ENCODE data around the gene CAMK2D. TPM values are rescaled to one million over a fixed set of nuclear protein-coding genes. Genes with fewer than 3 reads are reported as not detected.

Gene CAMK2D
- total and polyA plus RNA-seq, 8 donors = 8.8 to 155 (median 64.5) TPM

- WGBS, 5 donors = 94 to 99% (median 96%) methylated on average over 2 of the region's 2 CpGs
- no peak for DNase-seq
- Histone ChIP-seq H3K4me3 (no peak overlapping the region), H3K36me3 (no peaks in the 10 kb centered on the region), H3K9me3 (no peaks in the 10 kb centered on the region), H3K4me1 (peaks cover 5 to 22% (median 13%) of the 10 kb centered on the region in 4 donors), H3K27ac (no peak overlapping the region), H3K27me3 (no peaks in the 10 kb centered on the region)
- intact Hi-C loops (cut with DNase I; ENCODE audit: low total_unique reads) = no loop called here
- no peak for TF ChIP-seq POLR2A (IDR thresholded peaks at IDR 0.05)
- TF ChIP-seq POLR2AphosphoS5 (IDR thresholded peaks at IDR 0.05) = no peak
These were observed 135.6 kb downstream of the CAMK2D start for GRCh38 chr4:113625902-113626301.

- TF ChIP-seq POLR2AphosphoS5 (IDR thresholded peaks at IDR 0.05) = no peak
- TF ChIP-seq EP300 (IDR thresholded peaks at IDR 0.05) = no peak
- no peak for TF ChIP-seq CTCF (IDR thresholded peaks at IDR 0.05)
- no peak for TF ChIP-seq POLR2A (IDR thresholded peaks at IDR 0.05)
- H3K4me1 ChIP-seq = peaks cover 5 to 22% (median 12%) of the 10 kb centered on the region in 4 donors
These were observed 138.2 kb downstream of the CAMK2D start for GRCh38 chr4:113623274-113623894.

DNA sequence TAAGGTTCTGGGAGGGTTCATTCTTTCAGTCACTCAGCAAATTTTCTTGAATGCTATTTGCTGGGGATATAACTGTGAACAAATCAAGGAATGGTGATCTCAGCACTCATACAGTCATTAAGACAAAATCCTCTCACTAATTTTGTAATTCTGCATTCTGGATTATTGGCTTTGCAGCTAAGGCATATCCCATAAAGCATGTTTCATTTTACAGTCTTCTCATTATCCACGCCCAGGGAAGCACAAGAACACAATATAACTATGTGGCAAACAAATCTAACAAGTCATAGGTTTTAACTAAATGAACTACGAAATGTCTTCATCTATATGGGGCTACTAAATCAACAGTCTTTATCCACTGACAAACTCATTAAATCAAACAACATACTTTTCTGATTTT is 139.9 kb downstream of the CAMK2D start:
- Histone ChIP-seq H3K27ac (no peak overlapping the region), H3K4me1 (peaks cover 0 to 22% (median 4%) of the 10 kb centered on the region in 4 donors), H3K27me3 (no peaks in the 10 kb centered on the region), H3K4me3 (no peak overlapping the region), H3K36me3 (no peaks in the 10 kb centered on the region), H3K9me3 (no peaks in the 10 kb centered on the region)
- intact Hi-C loops (cut with DNase I; ENCODE audit: low total_unique reads) = no loop called here
- WGBS, 5 donors = 91 to 99% (median 96%) methylated on average over 2 of the region's 2 CpGs
- no peak for DNase-seq
- no peak for TF ChIP-seq EP300 (IDR thresholded peaks at IDR 0.05)

More at GRCh38 chr4:113623274-113623894, 138.2 kb downstream of the CAMK2D start:
- H3K9me3 ChIP-seq = no peaks in the 10 kb centered on the region
- intact Hi-C loops (cut with DNase I; ENCODE audit: low total_unique reads) = no loop called here
- H3K27me3 ChIP-seq = no peaks in the 10 kb centered on the region
- no peaks in the 10 kb centered on the region for H3K36me3 ChIP-seq
- DNase-seq = no peak
- no peak overlapping the region for H3K27ac ChIP-seq
- no peak overlapping the region for H3K4me3 ChIP-seq

DNA sequence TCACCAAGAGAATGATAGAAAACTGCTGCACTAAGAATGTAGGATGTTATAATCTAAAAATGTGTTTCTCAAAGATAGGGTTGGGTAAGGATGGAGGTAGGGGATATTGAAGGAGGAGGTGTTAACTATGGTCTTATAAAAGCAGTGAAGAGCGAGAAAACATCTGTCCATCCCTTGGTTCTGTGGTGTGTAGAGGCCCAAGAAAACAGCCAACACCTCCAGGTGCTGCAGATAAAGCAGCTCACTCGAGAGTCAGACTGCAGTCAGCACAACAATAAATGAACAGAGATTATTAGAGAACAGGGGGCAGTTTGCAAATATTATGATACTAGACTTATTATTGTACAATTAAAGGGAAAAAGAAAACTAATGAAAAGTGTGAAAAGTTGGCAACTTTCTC is 141.5 kb downstream of the CAMK2D start:
- 87 to 93% (median 89%) methylated on average over 2 of the region's 2 CpGs for WGBS, 5 donors
- H3K36me3 ChIP-seq = no peaks in the 10 kb centered on the region
- TF ChIP-seq POLR2A (IDR thresholded peaks at IDR 0.05) = no peak
- no peak for TF ChIP-seq CTCF (IDR thresholded peaks at IDR 0.05)
- DNase-seq = no peak
- H3K4me3 ChIP-seq = no peak overlapping the region
- no peaks in the 10 kb centered on the region for H3K9me3 ChIP-seq
- intact Hi-C loops (cut with DNase I; ENCODE audit: low total_unique reads) = no loop called here
- H3K27me3 ChIP-seq = no peaks in the 10 kb centered on the region
- H3K4me1 ChIP-seq = peaks cover 0 to 32% (median 11%) of the 10 kb centered on the region in 4 donors
- no peak overlapping the region for H3K27ac ChIP-seq

DNA sequence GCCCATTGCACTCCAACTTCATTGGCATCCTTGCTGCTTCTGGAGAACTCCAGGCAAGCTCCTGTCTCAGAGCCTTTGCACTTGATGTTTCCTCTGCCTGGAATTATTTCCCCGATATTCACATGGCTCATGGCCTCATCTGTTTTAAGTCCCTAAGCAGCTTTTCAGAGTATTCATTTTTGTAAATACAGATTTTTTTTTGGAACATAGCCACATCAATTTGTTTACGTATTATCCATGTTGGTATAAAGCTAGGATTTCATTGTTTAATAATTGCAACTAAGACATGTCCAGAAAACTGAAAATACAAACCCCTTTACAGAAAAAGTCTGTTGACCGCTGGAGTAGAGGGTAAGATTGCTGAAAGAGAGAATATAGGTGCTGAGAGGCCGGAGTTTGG is 142.0 kb downstream of the CAMK2D start:
- Histone ChIP-seq H3K4me1 (peaks cover 0 to 32% (median 14%) of the 10 kb centered on the region in 4 donors), H3K36me3 (no peaks in the 10 kb centered on the region), H3K27me3 (no peaks in the 10 kb centered on the region), H3K27ac (peak overlapping the region in 1 of 5 donors; percentile 17), H3K9me3 (no peaks in the 10 kb centered on the region), H3K4me3 (no peak overlapping the region)
- 80 to 92% (median 88%) methylated on average over 4 of the region's 4 CpGs for WGBS, 5 donors
- intact Hi-C loops (cut with DNase I; ENCODE audit: low total_unique reads) = no loop called here
- DNase-seq = no peak
- TF ChIP-seq EP300 (IDR thresholded peaks at IDR 0.05) = no peak

DNA sequence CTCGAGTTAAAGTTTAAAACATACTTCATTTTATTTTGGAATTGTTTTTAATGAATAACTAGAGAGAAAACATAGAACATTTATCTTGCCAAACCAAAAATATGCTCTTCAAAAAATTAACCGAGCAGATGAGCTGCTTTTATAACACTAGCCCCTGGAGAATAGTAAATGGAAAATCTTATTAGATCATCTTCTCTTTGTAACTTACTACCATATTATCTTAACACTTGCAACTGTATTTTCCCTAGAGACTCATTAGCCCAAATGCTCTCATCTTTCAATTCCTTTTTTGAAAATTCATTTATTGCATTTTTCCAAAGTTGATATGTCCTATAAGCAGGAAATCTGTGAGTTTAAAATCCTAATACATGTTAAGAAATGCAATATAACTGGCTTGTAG is 143.3 kb downstream of the CAMK2D start:
- TF ChIP-seq EP300 (IDR thresholded peaks at IDR 0.05) (no peak), POLR2A (IDR thresholded peaks at IDR 0.05) (no peak), CTCF (IDR thresholded peaks at IDR 0.05) (no peak), POLR2AphosphoS5 (IDR thresholded peaks at IDR 0.05) (no peak)
- Histone ChIP-seq H3K36me3 (no peaks in the 10 kb centered on the region), H3K27ac (no peak overlapping the region), H3K9me3 (no peaks in the 10 kb centered on the region), H3K4me1 (peaks cover 0 to 42% (median 21%) of the 10 kb centered on the region in 4 donors), H3K4me3 (no peak overlapping the region), H3K27me3 (no peaks in the 10 kb centered on the region)
- intact Hi-C loops (cut with DNase I; ENCODE audit: low total_unique reads) = no loop called here
- WGBS, 5 donors = 28 to 43% (median 31%) methylated on average over 2 of the region's 2 CpGs
- peak in 1 of 2 donors; percentile 47 for DNase-seq

Measured in stomach (tissue), 9 donors.